Measurements from ENCODE around the gene ERMN. TPM values are rescaled to one million over a fixed set of nuclear protein-coding genes. Genes with fewer than 3 reads are reported as not detected.
"Not testable (repeated sequence)": the region's sequence is repeated elsewhere in the genome, so short reads cannot be mapped to it uniquely, and the experiment has no call there.

The ERMN gene
- not detected for total RNA-seq

DNA sequence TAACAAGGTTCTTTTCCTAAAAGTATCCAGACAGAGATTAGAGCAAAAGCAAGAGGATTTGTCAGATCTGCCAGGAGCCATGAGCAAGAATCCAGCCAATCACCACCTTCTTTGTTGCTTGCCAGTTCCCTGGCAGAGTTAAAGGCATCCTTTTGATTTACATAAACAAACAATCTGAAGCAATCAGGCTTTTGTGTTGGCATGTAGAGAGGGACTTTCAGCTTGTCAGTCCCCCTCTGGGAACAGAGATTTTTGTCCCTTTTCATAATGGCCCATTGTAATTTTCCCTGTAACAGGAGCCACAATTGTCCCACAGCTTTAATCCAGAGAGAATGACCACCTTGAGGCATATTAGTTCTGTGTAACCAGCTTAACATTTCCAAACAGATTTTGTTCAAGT lies at the start of gene ERMN:
ERMN (minus strand) TSS at position 39 of the 400 bp plus-strand sequence. CDS start 182 bp downstream, outside the sequence.
- no peak for ATAC-seq
- TF ChIP-seq POLR2A (IDR thresholded peaks at IDR 0.05) (no peak), CTCF (IDR thresholded peaks at IDR 0.05 in 4 of 5, conservative IDR thresholded peaks at IDR 0.05 in 1 of 5) (no peak)
- Histone ChIP-seq H3K27ac (no peak within 1 kb of the TSS), H3K9me3 (no peaks in the 10 kb centered on the region), H3K27me3 (no peaks in the 10 kb centered on the region), H3K36me3 (no peaks in the 10 kb centered on the region), H3K4me3 (no peak within 1 kb of the TSS), H3K4me1 (no peaks in the 10 kb centered on the region)
- intact Hi-C loops (cut with DNase I; ENCODE audit: low total_unique reads) (no loop called here), in situ Hi-C loops (cut with MboI; ENCODE audit: low sequenced_read_pairs in 4 of 4) (loop anchor here in 2 of 4 donors (25.0 kb wide), 1 partner anchor 687 kb away; no protein-coding TSS in a partner anchor)
- DNase-seq, result no peak

GRCh38 chr2:157375384-157375783 lies 49.8 kb upstream of the ERMN start:
- TF ChIP-seq CTCF (IDR thresholded peaks at IDR 0.05 in 4 of 5, conservative IDR thresholded peaks at IDR 0.05 in 1 of 5) (no peak), POLR2A (IDR thresholded peaks at IDR 0.05) (no peak)
- ATAC-seq, result no peak
- Histone ChIP-seq H3K4me3 (no peak overlapping the region), H3K27ac (no peak overlapping the region), H3K9me3 (no peaks in the 10 kb centered on the region), H3K27me3 (no peaks in the 10 kb centered on the region), H3K36me3 (no peaks in the 10 kb centered on the region), H3K4me1 (no peaks in the 10 kb centered on the region)
- DNase-seq, result no peak
- intact Hi-C loops (cut with DNase I; ENCODE audit: low total_unique reads) (no loop called here), in situ Hi-C loops (cut with MboI; ENCODE audit: low sequenced_read_pairs in 4 of 4) (no loop called here)

DNA sequence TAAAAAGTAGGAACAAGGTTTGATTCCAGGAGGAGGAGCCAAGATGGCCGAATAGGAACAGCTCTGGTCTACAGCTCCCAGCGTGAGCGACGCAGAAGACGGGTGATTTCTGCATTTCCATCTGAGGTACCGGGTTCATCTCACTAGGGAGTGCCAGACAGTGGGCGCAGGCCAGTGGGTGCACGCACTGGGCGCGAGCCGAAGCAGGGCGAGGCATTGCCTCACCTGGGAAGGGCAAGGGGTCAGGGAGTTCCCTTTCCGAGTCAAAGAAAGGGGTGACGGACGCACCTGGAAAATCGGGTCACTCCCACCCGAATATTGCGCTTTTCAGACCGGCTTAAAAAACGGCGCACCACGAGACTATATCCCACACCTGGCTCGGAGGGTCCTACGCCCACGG lies 42.9 kb upstream of the ERMN start:
- in situ Hi-C loops (cut with MboI; ENCODE audit: low sequenced_read_pairs in 4 of 4); H3K27me3 ChIP-seq; intact Hi-C loops (cut with DNase I; ENCODE audit: low total_unique reads); H3K36me3 ChIP-seq; DNase-seq; H3K9me3 ChIP-seq; H3K4me1 ChIP-seq; ATAC-seq; H3K27ac ChIP-seq; H3K4me3 ChIP-seq: not testable (repeated sequence)

DNA sequence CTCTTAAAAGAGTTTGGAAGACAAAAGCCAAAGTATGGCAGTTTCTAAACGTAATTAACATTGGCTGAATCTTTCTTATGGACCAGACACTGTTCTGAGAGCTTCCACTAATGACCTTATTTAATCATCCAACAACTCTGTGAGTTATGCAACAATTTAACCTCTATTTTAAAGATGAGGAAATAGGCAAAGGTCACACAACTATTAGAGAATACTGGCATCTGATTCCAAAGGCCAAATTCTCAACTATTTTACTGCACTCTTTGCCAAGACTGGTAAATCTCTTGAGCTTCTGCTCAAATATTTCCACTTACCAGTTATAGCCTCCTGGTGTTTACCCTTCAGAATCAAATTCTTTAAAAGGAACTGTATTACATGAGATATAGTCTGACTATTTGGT lies 42.1 kb upstream of the ERMN start:
- intact Hi-C loops (cut with DNase I; ENCODE audit: low total_unique reads) (no loop called here), in situ Hi-C loops (cut with MboI; ENCODE audit: low sequenced_read_pairs in 4 of 4) (no loop called here)
- no peak for ATAC-seq
- TF ChIP-seq POLR2A (IDR thresholded peaks at IDR 0.05) (no peak), CTCF (IDR thresholded peaks at IDR 0.05 in 4 of 5, conservative IDR thresholded peaks at IDR 0.05 in 1 of 5) (no peak)
- DNase-seq, result no peak
- Histone ChIP-seq H3K9me3 (no peaks in the 10 kb centered on the region), H3K27ac (no peak overlapping the region), H3K4me3 (no peak overlapping the region), H3K27me3 (no peaks in the 10 kb centered on the region), H3K36me3 (no peaks in the 10 kb centered on the region), H3K4me1 (no peaks in the 10 kb centered on the region)

DNA sequence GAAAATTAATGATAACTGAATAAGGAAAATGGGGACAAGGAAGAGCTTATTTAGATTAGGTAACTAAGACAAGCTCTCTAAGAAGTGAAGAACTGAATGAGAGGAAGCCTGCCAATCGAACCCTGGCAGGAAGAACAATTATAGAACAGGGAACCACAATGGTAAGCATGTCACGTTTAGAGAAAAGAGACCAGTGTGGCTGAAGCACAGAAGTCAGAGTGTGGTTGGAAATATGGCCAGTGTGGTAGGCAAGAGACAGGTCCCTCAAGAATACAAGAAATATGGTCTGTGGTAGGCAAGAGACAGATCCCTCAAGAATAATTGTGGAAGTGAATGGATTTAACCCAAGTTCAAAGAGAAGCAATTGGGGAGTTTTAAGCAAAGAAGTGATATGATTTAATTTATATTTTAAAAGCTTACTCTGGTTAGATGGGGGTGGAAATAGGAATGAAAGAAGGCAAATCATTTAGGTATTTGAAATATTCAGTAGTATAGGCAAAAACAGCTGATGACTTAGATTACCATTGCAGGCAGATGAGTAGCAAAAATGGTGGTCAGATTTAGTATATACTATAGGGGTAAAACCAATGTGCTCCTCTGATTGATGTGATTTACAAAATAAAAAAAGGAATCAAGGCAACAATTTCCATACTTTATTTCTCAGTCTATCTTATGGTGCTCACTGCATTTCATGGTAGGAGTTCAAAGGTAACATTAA lies 38.8 kb upstream of the ERMN start:
- Histone ChIP-seq H3K27me3 (no peaks in the 10 kb centered on the region), H3K36me3 (no peaks in the 10 kb centered on the region), H3K4me3 (no peak overlapping the region), H3K4me1 (no peaks in the 10 kb centered on the region), H3K9me3 (no peaks in the 10 kb centered on the region), H3K27ac (no peak overlapping the region)
- no peak for DNase-seq
- no peak for TF ChIP-seq POLR2A (IDR thresholded peaks at IDR 0.05)
- no peak for TF ChIP-seq CTCF (IDR thresholded peaks at IDR 0.05 in 4 of 5, conservative IDR thresholded peaks at IDR 0.05 in 1 of 5)
- ATAC-seq, result no peak
- intact Hi-C loops (cut with DNase I; ENCODE audit: low total_unique reads) (no loop called here), in situ Hi-C loops (cut with MboI; ENCODE audit: low sequenced_read_pairs in 4 of 4) (no loop called here)

All from gastrocnemius medialis (tissue), 4 donors.